HEK293 (cell line): ENCODE measurements around the gene TSPAN10.

Experiments used
- IKZF3 ChIP-seq: fragments of 450-650 bp; IDR thresholded peaks from 2 replicates; pipeline ENCODE4 v1.5.0; 2018; ENCODE audit warnings: missing biosample characterization, mild to moderate bottlenecking, missing genetic modification characterization, moderate library complexity
- ZNF416 ChIP-seq: fragments of 450-650 bp; formaldehyde crosslinking; IDR thresholded peaks from 2 replicates; pipeline ENCODE4 v1.5.1; 2016; ENCODE audit warnings: missing biosample characterization, missing genetic modification characterization
- ZNF561 ChIP-seq: fragments of 450-650 bp; IDR thresholded peaks from 2 replicates; pipeline ENCODE4 v1.5.1; 2018; ENCODE audit warnings: missing biosample characterization, missing genetic modification characterization, borderline replicate concordance
- ZNF626 ChIP-seq: fragments of 450-650 bp; sonication (Bioruptor Pico); formaldehyde crosslinking; IDR thresholded peaks from 2 replicates; pipeline ENCODE4 v1.5.1; 2018; ENCODE audit warnings: missing biosample characterization, missing genetic modification characterization, inconsistent platforms
- ZSCAN18 ChIP-seq: fragments of 450-650 bp; formaldehyde crosslinking; IDR thresholded peaks from 2 replicates; pipeline ENCODE4 v1.5.1; 2016; ENCODE audit warnings: missing biosample characterization, missing genetic modification characterization
- ZSCAN5A ChIP-seq: fragments of 450-650 bp; formaldehyde crosslinking; IDR thresholded peaks from 2 replicates; pipeline ENCODE4 v1.5.1; 2016; ENCODE audit warnings: missing biosample characterization, missing genetic modification characterization
- TF ChIP-seq, protein P1 (sequence below): fragments of 450-650 bp; formaldehyde crosslinking; IDR thresholded peaks from 2 replicates; pipeline ENCODE4 v1.5.1; 2016; ENCODE audit warnings: missing biosample characterization, missing genetic modification characterization

- no peak for TF ChIP-seq ZNF561
- TF ChIP-seq, protein P1, sequence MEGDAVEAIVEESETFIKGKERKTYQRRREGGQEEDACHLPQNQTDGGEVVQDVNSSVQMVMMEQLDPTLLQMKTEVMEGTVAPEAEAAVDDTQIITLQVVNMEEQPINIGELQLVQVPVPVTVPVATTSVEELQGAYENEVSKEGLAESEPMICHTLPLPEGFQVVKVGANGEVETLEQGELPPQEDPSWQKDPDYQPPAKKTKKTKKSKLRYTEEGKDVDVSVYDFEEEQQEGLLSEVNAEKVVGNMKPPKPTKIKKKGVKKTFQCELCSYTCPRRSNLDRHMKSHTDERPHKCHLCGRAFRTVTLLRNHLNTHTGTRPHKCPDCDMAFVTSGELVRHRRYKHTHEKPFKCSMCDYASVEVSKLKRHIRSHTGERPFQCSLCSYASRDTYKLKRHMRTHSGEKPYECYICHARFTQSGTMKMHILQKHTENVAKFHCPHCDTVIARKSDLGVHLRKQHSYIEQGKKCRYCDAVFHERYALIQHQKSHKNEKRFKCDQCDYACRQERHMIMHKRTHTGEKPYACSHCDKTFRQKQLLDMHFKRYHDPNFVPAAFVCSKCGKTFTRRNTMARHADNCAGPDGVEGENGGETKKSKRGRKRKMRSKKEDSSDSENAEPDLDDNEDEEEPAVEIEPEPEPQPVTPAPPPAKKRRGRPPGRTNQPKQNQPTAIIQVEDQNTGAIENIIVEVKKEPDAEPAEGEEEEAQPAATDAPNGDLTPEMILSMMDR (tag by site-specific recombination), result no peak
- TF ChIP-seq ZSCAN18 (tag by site-specific recombination), result no peak
- no peak for TF ChIP-seq IKZF3
- no peak for TF ChIP-seq ZNF626 (tag by site-specific recombination)
- TF ChIP-seq ZNF416 (tag by site-specific recombination), result no peak
- no peak for TF ChIP-seq ZSCAN5A (tag by site-specific recombination)
Measured at GRCh38 chr17:81666092-81666341, 29.0 kb downstream of the TSPAN10 start.
